HepG2 (cell line): Measurements from ENCODE around the gene CACNA1F. TPM values are rescaled to one million over a fixed set of nuclear protein-coding genes. Genes with fewer than 3 reads are reported as not detected.

Source experiments
- ATAC-seq: fragments of 200-7000 bp; cut with Tn5 transposase; 3 replicates; pipeline ENCODE4 v1.9.1; 2020; ENCODE audit warnings: mild to moderate bottlenecking, moderate library complexity
- BruUV-seq: library from RNA; stranded (reverse); fragments of 400-500 nt; replicated peaks from 2 replicates; lab custom pipeline; 2021; lab: Mats Ljungman, UMichigan
- CTCF ChIA-PET: fragments of 300-600 bp; formaldehyde crosslinking; extraction: SDS; loops from one replicate; lab custom pipeline; 2021; ENCODE audit warnings: low total read pairs, inconsistent platforms, low intra/inter-chr PET ratio; lab: Yijun Ruan, JAX
- POLR2A ChIA-PET: fragments of 350-600 bp; sonication (Branson Sonifier 250); formaldehyde crosslinking; loops from one replicate; lab custom pipeline; 2020; ENCODE audit warnings: antibody characterized with exemption, inconsistent platforms; lab: Yijun Ruan, JAX
- DNase-seq: peaks from one replicate; pipeline ENCODE4 v3.0.0-alpha.2; 2015; ENCODE audit warnings: low spot score
- FAIRE-seq: peaks from 3 replicates; lab custom pipeline; 2011; peaks lifted over from hg19 to GRCh38; lab: Jason Lieb, UNC
- H2AFZ ChIP-seq: one replicate; pipeline ENCODE4 v1.6.1; 2011; ENCODE audit warnings: low read length, inconsistent platforms
- H3K27ac ChIP-seq: fragments of 300-600 bp; 3 replicates; pipeline ENCODE4 v1.8.0; 2011; ENCODE audit warnings: mixed run types, mild to moderate bottlenecking, mixed read lengths, low read length, inconsistent platforms; ENCODE audit not compliant: insufficient read depth; ENCODE audit errors: extremely low read length
- H3K27me3 ChIP-seq, 2 experiments: fragments of 200-600 bp in 1 of 2; 2 replicates in 1 of 2; 3 replicates in 1 of 2; pipeline versions ENCODE4 v1.6.0 to v1.8.0; 2011; ENCODE audit warnings: low read length in 2 of 2, mild to moderate bottlenecking in 2 of 2, moderate library complexity in 2 of 2, inconsistent platforms in 1 of 2; ENCODE audit not compliant: insufficient read depth in 2 of 2, control insufficient read depth in 1 of 2
- H3K36me3 ChIP-seq, 2 experiments: fragments of 200-600 bp in 1 of 2; replicated peaks in 1 of 2; 2 replicates in 1 of 2; 3 replicates in 1 of 2; pipeline versions ENCODE4 v1.5.1 to v1.8.0; 2011; ENCODE audit warnings: low read length in 2 of 2, inconsistent platforms in 1 of 2; ENCODE audit not compliant: insufficient read depth in 2 of 2, control insufficient read depth in 1 of 2
- H3K4me1 ChIP-seq: 2 replicates; pipeline ENCODE4 v1.5.1; 2012; ENCODE audit warnings: low read length, inconsistent platforms; ENCODE audit not compliant: insufficient read depth
- H3K4me2 ChIP-seq: 2 replicates; pipeline ENCODE4 v1.6.0; 2011; ENCODE audit warnings: low read depth, low read length, inconsistent platforms
- H3K4me3 ChIP-seq, 3 experiments: fragments of 200-600 bp in 1 of 3; sonication (generic), shearing (Covaris generic) in 1 of 3; replicated peaks in 1 of 3; 2 replicates each; pipeline ENCODE4 v1.5.1; 2011 to 2016; ENCODE audit warnings: low read length in 3 of 3, inconsistent platforms in 2 of 3, low read depth in 2 of 3, mild to moderate bottlenecking in 2 of 3, control low read depth in 1 of 3, mixed read lengths in 1 of 3; ENCODE audit not compliant: insufficient read depth in 1 of 3
- H3K79me2 ChIP-seq: one replicate; pipeline ENCODE4 v1.6.1; 2011; ENCODE audit warnings: low read length, inconsistent platforms; ENCODE audit not compliant: insufficient read depth
- H3K9ac ChIP-seq: 2 replicates; pipeline ENCODE4 v1.6.0; 2011; ENCODE audit warnings: mild to moderate bottlenecking, low read depth, low read length, inconsistent platforms; ENCODE audit not compliant: insufficient read depth
- H3K9me3 ChIP-seq: 2 replicates; pipeline ENCODE4 v1.5.1; 2012; ENCODE audit warnings: mild to moderate bottlenecking, low read length
- H4K20me1 ChIP-seq: 2 replicates; pipeline ENCODE4 v1.6.0; 2011; ENCODE audit warnings: inconsistent platforms, mild to moderate bottlenecking, low read length, moderate library complexity; ENCODE audit not compliant: insufficient read depth
- ARID4A ChIP-seq: sonication (generic); formaldehyde crosslinking; IDR thresholded peaks from 2 replicates; pipeline ENCODE4 v1.5.0; 2020; ENCODE audit warnings: mild to moderate bottlenecking, missing genetic modification reagents, borderline replicate concordance
- CREB1 ChIP-seq, 2 experiments: fragments of 450-650 bp in 1 of 2; IDR thresholded peaks; 2 replicates each; pipeline ENCODE4 v1.6.1; 2016 to 2017; ENCODE audit warnings: control low read depth in 1 of 2, mild to moderate bottlenecking in 1 of 2, missing compliant biosample characterization in 1 of 2, missing genetic modification characterization in 1 of 2
- GLI4 ChIP-seq: sonication (generic); formaldehyde crosslinking; IDR thresholded peaks from 2 replicates; pipeline ENCODE4 v1.5.1; 2020; ENCODE audit warnings: missing genetic modification reagents, mild to moderate bottlenecking, moderate library complexity, borderline replicate concordance
- ZKSCAN8 ChIP-seq: IDR thresholded peaks from 2 replicates; pipeline ENCODE4 v1.6.1; 2016; ENCODE audit warnings: borderline replicate concordance, missing genetic modification reagents, missing compliant biosample characterization
- ZNF496 ChIP-seq: sonication (generic); formaldehyde crosslinking; IDR thresholded peaks from 2 replicates; pipeline ENCODE4 v1.8.1; 2023; ENCODE audit warnings: mild to moderate bottlenecking, moderate library complexity, missing genetic modification reagents; ENCODE audit not compliant: insufficient replicate concordance
- ZNF703 ChIP-seq: sonication (generic); formaldehyde crosslinking; IDR thresholded peaks from 2 replicates; pipeline ENCODE4 v1.5.1; 2020; ENCODE audit warnings: missing genetic modification reagents, mild to moderate bottlenecking, moderate library complexity, borderline replicate concordance
- ZNF747 ChIP-seq: sonication (generic); formaldehyde crosslinking; IDR thresholded peaks from 2 replicates; pipeline ENCODE4 v1.8.1; 2023; ENCODE audit warnings: missing genetic modification reagents, mild to moderate bottlenecking, borderline replicate concordance
- ZSCAN29 ChIP-seq: sonication (generic); formaldehyde crosslinking; conservative IDR thresholded peaks from 2 replicates; pipeline ENCODE4 v1.4.0; 2020; ENCODE audit warnings: mild to moderate bottlenecking, missing genetic modification reagents
- WGBS: methylation state at CpG from one replicate; pipeline ENCODE4 v1.1.6; 2017; ENCODE audit warnings: low lambda C conversion rate; 5-methylcytosine and 5-hydroxymethylcytosine counted together
- in situ Hi-C: cut with HindIII; loops from 2 replicates; pipeline ENCODE4 v1.10.0; 2017; ENCODE audit warnings: low pct_unique_long_range_greater_than_20kb; ENCODE audit not compliant: extremely low pct_ligation_motif_present
- intact Hi-C: fragments of 100-400 bp; cut with micrococcal nuclease; formaldehyde crosslinking; loops from one replicate; pipeline ENCODE4 v1.10.0; 2022; ENCODE audit not compliant: unreplicated experiment
- polyA plus RNA-seq, 8 experiments: library from polyadenylated mRNA; depleted of rRNA in 3 of 8; stranded (reverse) in 7 of 8; unstranded in 1 of 8; fragments of >200 nt; fragmentation: Illumina TruSeq in 4 of 8; extraction: Trizol in 4 of 8; gene quantifications; 2 replicates each; pipeline versions ENCODE4 v1.2.1 to v1.2.3, GENCODE V29; 2011 to 2016; ENCODE audit warnings: low read depth in 4 of 8, missing spikeins in 1 of 8, mixed read lengths in 1 of 8; ENCODE audit not compliant: insufficient read depth in 1 of 8
- total RNA-seq, 5 experiments: library from RNA; depleted of rRNA; stranded (reverse); fragments of >200 nt; fragmentation: Illumina TruSeq; extraction: Trizol; gene quantifications; 2 replicates each; pipeline ENCODE4 v1.2.3, GENCODE V29; 2016; ENCODE audit warnings: low read depth in 1 of 5

CACNA1F gene
- total and polyA plus RNA-seq, 2 of the 13 experiments (the other 11 are each of a cell fraction or from before 2014, with no cell fraction given): 0.03 TPM; not detected in 1

GRCh38 chrX:49198540-49199314 lies 34.4 kb downstream of the CACNA1F start:
- in situ Hi-C loops (no loop called here), intact Hi-C loops (no loop called here)
- DNase-seq: no peak
- H3K4me1 ChIP-seq: peaks cover 52% of the 10 kb centered on the region
- H3K79me2 ChIP-seq: no peaks in the 10 kb centered on the region
- POLR2A ChIA-PET: no interaction called here
- BruUV-seq: no TSS peak
- peak overlapping the region; percentile 7; the same call in 1 of the 2 replicates for H3K4me2 ChIP-seq
- H3K27ac ChIP-seq: no peak overlapping the region
- H3K4me3 ChIP-seq: peak overlapping the region in 1 of 3 experiments; percentile 37; a peak in 2 of 6 replicates
- WGBS: 8% methylated on average over 12 of the region's 12 CpGs
- no peaks in the 10 kb centered on the region for H4K20me1 ChIP-seq
- H2AFZ ChIP-seq: no peak overlapping the region
- FAIRE-seq: no peak
- no peaks in the 10 kb centered on the region for H3K9me3 ChIP-seq
- H3K9ac ChIP-seq: no peak overlapping the region
- no peaks in the 10 kb centered on the region for H3K36me3 ChIP-seq
- no peak for TF ChIP-seq ZNF747 (CRISPR knock-in tag)
- TF ChIP-seq GLI4: no peak
- no peak for TF ChIP-seq ZNF496 (CRISPR knock-in tag)
- no peak for TF ChIP-seq ZNF703 (CRISPR knock-in tag)
- no peak for TF ChIP-seq ZSCAN29
- no peak for TF ChIP-seq ZKSCAN8 (CRISPR knock-in tag)
- TF ChIP-seq CREB1 (IDR thresholded peaks at IDR 0.05): peak; percentile 94
- no peak for TF ChIP-seq CREB1 (CRISPR knock-in tag; IDR thresholded peaks at IDR 0.05)
- TF ChIP-seq ARID4A (CRISPR knock-in tag): no peak
- ATAC-seq: no peak
- H3K27me3 ChIP-seq: no peaks in the 10 kb centered on the region
- CTCF ChIA-PET: no interaction called here
